Fibroblast of peridontal ligament (primary cell): ENCODE measurements around the gene ZRANB1.
A peak's percentile ranks its signal among the peaks of the same experiment; 100 is the strongest.

Experiments used
- DNase-seq: peaks from one replicate; pipeline ENCODE4 v3.0.0-alpha.2; 2010; ENCODE audit errors: extremely low read depth

Gene ZRANB1

DNA sequence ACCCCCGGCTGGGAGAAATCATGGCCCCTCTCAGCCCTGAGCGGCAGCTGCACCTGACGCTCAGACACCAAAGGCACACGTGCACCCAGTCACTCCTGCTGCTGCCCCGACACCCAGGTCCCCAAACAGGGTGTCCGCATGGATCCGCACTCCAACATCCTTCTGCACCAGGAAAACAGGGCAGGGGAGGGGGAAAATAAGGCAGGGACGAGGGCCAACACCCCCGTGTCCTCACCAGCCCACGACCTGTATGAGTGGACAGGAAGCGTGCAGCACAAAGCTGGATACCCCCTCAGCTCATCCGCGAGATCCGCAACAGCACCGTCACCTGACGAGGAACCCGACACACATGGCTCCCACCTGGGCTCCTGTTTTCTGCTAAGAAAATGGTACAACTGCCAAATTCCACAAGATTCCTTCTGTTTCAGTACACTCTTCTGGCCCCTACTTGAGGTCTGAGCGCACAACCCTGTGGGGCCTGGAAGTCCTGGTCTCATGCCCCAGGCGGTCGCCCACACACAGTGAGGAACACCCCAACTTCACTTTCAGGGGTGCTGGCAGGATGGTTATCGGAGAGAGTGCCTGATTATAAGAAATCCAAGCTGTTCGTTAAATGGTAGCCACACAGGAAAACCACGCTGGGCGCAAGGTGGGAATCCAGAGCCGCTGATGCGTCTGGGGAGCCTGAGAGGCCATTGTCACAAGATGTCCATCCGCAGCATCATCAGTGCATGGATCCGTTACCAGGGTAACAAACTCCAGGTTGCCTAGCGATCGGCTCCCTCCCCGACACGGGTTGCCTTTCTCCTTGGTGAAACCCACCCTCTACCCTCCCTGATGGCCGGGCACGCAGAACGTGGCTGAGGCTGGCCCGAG, 63.6 kb downstream of the ZRANB1 start:
- no peak for DNase-seq

DNA sequence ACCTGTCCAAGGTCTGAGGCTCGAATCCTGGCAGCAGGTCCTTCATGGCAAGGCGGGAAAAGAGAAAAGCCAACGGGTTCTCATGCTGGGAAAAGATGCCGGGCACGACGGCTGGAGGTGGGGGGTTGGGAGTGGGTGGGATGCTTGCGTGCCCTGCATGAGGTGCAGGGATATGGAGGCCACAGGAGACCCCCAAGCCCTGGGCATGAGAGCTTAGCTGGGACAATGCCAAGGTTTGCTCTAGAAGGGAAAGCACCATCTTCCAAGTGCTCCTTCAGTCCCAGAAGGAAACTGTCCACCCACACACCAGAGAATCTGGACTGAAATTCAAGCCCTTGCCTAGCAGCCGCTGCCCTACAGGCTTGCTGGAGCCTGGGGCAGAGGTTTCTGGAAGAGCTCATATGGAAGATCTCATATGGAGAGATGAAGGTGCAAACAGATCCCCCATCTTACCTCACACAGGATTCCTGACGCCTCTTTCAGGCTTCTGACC, 64.3 kb downstream of the ZRANB1 start:
- no peak for DNase-seq

DNA sequence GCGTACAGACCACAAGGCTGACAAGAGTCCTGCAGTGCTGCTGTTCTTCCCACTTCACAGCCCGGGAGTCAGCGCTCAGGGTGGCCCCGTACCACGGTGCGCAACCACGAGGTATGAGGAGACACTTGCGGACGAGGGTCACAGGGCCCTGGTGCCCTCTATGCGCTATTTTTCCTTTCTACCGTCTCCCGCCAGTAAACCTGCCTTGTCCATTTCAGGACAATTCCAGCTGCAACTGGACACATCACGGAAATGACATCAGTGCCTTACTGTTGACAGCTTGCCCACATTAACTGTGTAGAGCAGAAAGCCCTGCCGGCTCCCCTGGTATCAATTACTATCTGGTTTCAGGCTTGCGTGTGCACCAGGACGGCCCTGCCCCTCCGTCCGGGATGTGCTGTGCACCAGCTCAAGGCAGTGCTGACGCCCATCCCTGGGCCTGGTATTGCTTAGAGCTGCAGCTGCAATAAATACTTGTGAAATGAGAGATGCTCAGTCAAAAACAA, 65.1 kb downstream of the ZRANB1 start:
- DNase-seq = peak; percentile 82

DNA sequence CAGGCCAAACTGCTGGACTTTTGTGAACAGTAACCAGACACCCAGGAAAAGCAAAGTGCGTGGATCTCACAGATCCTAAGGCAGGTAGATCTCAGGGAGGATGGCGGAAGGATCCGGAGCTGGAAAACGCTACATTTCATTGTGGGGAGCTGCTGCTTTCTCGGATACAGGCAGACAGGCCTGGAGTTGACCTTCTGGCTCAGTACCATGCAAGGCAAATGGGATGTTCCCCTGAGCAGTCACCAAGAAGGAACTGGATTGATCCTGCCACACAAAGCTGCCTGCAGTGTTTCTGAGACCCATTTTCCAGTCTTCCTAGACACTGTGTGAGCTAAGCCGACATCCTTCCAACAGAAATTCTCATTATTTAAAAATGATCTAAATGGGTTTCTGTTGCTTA, 65.5 kb downstream of the ZRANB1 start:
- no peak for DNase-seq

DNA sequence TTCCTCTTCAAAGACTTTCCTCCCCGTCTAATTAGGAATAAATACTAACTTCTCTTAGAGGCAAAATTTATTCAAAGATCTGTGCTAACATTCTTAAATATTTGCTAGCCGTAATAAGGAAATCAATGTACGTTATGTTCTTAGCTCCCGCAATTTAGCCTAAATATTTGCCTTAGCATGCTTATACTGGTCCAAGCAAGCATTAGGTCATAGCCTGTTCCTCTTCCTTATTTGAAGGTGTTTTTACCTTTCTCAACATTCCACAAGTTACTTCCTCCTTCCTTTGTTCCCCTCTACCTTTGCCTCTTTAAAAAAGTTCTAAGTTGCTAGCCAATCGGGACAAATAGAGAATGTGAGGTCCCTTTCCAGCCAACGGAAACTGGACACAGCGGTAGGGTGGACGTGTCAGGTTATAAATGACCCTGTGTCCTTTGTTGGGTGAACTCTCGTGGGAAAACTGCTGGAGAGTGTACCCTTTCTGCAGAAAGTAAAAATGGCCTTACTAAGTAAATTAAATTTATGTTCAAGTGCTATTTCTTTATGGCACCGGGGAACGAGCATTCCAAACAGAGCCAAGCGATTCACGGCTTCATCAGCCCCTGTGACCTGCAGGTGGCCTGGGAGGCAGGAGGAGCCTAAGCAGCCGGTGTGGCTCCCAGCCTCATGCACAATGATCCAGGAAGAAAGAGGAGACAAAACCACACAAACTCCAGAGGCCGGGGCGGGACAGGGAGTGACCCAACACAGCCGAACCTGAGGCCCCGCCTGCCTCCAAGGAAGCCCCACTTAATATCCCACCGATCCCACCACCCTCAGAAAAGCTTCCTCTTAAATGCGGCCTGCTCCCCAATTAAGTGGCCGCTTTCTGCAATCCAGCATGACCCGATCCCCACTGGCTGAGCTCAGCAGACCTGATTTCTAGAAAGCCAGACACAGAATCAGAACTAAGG, 67.0 kb downstream of the ZRANB1 start:
- no peak for DNase-seq

DNA sequence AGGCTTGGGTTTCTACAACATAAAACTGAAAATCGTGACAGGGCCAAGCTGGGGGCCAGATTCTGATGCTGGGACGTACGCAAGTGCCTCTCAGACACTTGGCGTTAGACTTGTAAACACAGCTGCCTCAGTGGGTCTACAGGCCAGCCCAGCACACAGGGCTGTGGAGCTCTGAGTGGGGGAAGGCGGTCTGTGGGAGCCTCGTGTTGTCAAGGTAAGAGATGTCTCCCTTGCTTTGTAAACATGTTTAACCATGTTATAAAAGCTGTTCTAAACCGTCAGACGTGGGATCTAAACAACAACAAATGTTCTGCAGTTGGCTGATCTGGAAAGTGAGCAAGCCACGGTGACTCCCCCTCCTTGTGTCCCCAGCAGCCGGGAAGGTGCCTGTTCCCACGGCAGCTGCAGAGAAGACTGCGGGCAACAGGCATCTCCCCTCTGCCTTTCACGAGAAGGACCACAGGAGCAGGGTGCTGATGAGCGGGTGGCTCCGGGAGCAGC, 67.8 kb downstream of the ZRANB1 start:
- no peak for DNase-seq

DNA sequence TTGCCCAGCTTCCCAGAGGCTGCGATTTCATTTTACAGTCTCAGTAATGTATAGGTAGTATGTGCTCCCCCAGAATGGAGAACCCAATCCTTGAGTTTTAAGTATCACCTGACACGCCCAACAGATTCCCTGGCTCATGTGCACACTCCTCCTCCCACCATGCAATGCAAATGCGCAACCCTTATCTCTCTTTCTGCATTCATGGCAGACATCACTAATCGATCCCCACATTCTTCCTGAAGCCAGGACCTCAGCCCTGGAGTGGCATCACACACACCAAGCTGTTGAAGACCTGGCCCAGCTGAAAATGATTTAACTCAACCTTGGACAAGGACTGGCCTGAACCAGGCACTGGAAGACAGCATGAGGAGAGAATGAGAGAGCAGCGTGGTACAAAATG, 68.4 kb downstream of the ZRANB1 start:
- no peak for DNase-seq

DNA sequence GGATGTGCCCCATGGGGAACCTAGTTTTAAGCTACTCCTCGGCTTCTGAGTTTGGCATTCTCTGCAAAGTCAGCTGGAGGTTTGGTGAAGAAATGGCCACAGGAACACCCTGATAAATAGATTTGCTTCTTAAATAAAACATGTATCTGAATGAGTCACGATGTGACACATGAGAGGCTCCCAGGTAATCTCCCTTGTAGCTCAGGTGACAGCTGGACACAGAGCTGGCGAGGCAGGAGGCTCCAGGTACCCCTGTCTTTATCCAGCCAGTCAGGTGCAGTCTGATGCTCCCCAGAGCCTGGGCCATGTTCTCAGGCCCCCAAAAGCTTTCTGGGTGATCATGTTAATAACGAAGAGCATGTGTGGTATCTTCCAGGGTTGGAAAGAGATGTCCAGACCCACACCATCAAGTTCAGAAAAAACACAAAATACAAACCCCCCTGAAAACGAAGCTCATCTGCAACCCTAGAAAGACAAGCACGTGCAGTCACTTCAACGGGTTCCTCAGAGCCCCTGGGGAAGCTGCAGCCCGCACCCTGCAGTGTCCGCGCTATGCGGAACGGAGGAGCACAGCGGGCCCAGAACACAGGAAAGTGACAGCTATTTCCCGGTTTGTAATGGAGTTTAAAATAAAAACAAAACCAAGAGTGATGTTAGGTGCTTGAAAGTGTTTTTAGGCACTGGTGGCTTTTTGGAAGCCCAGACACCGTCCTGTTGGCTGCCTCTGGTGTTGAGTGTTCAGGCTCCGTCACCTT, 69.4 kb downstream of the ZRANB1 start:
- DNase-seq = no peak

DNA sequence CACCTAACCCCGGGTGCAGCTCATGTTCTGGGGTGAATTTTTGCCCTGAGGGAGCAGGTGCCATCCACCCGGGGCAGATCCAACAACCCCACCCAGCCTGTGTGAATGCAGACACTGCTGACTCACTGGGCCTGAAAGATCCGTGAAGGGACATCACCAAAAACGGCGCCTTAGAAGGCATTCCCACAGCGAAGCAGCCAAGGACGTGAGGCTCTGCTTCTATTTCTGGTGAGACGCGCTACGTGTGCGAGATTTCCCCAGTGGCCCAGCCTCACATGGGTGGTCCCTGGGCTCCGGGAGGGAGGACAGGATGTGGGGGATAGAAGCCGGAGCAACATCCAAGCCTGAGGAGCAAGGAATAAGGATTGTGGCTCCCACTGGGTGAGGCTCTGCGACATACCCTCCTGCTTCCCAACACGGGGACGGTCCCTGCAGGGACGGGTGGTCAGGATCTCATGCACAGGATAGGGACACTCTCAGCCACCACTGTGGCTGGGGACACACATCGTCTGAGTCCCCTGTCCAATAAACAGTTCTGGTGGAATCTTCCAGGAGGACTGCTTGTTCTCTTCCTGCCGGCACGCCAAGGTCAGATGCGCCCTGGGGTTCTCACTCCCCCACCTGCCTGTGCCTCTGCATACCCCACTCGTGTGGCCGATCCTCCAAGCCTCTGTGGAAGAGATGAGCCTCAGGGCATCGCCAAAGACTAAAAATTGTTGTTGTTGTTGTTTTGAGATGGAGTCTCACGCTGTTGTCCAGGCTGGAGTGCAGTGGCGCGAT, 70.2 kb downstream of the ZRANB1 start:
- DNase-seq = no peak

DNA sequence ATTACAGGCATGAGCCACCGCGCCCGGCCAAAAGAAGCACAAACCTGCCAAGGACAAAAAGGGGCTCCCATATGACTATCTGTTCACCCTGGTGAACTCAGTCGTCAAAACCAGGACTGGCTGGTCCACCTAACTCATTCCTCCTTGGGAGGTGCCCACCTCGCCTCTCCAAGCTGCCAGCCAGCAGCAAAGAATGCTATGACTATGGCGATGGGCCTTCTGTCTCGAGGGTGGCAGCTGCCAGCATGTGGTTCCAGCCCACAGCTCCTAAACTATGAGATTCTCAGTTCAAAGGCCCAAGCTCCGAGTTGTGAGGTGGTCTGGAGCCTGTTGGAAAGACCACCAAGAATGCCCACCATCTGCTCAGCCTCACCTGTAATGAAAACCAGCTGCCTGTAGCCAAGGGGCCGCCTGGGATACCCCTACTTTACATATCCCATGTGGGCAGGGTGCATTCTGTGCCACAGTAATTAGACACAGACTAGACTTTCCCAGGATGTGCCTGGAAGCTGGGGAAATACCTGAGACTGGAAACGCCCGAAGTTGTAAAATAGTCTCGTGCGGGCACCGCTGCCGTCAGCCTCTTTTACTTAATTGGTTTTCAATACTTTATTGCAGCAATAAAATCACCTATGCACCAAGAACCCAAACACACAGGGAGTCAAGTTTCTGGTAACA, 71.1 kb downstream of the ZRANB1 start:
- no peak for DNase-seq

DNA sequence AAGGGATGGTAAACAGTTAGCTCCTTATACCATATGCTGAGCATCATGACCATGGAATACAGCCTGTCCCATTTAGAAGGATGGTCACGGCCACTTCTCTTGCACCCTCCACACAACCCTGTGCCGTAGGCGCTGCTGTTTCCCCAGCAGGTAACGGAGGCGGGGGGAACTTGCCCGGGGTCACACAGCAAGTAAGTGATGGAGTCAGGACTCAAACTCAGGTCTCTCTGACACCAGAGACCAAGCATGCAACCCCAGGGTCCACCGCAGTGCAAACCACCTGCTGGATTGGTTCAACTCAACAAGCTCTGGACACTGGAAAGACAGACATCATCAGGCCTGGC, 71.6 kb downstream of the ZRANB1 start:
- DNase-seq = no peak

DNA sequence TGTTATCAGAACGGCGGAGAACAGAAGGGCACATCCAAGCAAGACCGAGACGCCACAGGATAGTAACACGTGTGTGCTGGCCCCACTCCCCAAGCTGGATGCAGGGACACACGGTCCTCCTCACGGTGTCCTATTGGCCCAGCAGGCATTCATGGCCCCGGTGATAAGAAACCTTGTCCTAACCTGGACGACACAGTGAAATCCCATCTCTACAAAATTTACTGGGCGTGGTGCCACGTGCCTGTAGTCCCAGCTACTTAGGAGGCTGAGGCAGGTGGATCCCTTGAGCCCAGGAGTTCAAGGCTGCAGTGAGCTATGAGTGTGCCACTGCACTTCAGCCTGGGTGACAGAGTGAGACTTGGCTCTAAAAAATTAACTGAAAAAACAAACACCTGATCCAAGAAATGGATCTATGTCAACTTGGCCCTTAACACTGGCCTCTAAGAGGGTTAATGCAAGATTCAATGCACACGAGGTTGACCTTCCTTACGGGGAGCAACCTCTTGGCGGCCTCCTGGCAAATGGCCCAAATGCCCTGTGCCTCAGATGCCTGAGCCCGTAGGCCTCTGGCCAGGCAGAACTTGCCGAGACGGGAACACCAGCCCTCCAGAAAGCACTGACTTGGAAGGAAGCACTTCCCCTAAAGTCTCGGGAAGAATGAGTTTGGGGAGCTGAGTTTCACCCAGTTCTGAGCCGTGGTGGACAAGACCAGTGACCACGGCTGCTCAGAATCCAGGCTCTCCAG, 72.3 kb downstream of the ZRANB1 start:
- DNase-seq = no peak

DNA sequence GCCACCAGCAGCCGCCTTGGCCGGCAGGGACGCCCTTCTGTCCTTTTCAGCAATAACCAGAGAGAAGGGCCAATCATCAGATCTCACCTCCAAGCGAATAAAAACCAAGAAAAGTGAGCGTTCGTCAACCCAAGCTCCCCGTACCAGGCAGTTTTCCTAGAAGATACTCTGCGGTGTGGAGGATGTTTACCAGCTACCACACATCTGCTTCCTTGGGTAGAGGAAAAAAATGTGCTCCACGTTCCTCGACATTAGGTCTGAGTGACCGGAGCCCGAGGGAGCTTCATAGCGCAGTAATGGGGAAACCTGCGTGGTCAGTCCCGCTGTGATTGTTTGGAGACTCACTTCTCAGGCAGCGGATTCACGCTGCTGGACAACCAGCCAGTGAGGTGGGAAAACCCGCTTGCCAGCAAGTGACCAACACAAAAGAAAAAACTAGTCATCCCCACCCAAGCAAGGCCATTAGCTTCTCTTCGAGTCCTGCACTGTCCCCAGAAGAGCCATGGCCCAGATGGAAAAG, 73.0 kb downstream of the ZRANB1 start:
- DNase-seq = no peak

DNA sequence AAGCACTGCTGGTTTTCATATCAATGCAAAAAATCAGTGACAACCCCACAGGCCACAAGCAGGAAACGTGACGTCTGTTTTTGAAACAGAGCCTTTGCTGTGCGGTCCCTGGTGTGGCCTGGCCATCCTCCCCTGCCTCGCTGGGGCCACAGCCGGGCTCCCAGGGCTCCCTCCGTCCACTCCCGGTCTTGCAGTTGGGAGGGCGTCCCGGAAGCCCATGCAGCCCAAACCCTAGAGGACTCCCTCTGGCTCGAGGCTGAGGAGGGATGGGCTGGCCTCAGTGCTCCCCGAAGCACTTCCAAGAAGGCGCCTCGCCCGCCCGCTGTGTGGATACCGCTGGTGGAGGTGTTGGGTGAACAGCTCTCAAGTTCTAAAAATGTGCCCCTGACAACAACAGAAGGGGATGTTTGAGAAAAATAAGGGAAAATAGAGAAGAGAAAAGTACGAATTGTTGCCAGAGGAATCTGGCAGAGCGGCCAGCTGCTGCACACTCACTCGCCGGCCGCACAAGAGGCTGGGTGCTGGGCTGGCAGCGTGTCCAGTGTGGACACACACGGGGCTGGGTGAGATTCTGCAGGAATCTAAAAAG, 73.5 kb downstream of the ZRANB1 start:
- no peak for DNase-seq

DNA sequence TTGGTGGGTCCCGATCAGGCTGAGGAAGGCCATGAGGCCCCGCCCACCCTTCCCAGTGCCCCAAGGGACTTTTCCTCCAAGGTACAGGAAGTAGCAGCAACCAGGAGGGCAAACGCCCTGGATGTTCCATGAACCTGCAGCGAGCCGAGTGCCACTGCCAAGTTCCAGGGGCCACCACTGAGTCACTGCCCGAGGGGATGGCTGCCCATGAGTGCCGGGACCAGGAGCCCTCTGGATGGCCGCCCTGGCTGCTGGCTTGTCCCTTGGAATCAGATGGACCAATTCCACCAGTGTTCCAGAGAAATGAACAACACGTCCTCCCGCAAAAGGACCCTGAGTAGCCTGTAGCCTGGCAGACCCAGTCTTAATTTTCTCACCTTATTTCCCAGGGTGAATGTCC, 74.2 kb downstream of the ZRANB1 start:
- no peak for DNase-seq

DNA sequence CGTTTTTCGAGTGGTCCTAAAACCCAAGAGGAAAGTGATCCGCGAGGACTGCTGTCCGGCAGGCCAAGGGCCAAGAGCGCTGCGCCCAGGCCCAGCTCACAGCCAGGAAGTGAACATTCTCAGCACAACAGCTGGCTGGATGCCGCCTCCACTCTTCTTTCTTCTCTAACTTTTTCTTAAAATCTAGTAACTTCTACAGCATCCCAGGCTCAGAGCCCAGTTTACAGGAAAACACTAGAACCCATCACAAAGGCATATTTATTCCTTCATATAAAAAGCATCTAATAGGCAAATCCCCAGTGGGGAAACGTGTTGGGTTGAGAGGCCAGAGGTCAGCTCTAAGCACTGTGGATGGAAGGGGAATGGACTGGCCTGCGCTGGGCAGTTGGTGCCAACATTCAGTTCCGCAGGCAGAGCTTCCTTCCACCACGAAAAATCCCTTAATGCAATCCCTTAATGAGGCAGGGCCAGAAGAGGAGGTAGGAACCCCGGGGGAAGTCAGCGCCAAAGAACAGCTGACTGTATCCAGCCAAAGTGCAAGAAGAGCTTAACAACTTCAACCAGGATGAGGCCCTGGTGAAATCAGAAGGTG, 74.8 kb downstream of the ZRANB1 start:
- DNase-seq = no peak

DNA sequence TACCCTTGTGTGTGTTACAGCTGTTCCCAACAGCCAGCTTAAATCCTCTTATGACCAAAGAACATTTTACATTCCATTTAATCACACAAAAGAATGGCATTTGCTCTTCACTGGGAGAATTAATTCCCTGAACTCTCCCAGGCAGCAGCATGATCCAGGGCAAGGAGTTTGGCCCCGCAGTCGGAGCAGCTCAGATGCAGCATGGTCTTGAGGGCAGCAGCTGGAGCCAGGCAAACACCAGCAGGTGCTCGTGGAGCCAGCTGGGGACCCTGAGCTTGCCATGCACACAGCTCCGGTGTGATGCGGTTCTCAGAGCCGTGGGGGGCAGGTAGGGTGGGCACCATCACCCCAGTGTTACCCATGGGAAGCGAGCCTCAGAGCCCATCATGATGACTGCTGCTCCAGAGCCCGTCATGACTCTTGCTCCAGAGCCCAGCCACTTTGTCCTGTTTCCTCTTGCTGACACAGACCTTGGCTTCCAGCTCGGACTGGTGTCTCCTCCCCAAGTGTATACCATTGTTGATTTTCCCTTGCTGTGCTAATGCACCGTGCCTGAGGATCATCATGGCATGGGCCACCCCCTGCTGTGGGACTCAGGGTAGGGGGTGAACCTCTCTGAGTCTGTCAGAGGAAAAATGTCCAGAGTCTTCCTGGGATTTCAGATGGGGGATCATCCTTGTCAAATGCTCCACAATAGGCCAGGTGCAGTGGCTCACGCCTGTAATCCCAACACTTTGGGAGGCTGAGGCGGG, 75.8 kb downstream of the ZRANB1 start:
- DNase-seq = no peak
